OCI-LY3 (cell line): ENCODE data around the gene ADGRE1.

Experiments used
- EZH2phosphoT487 ChIP-seq: fragments of 200-600 bp; shearing (Covaris generic); IDR thresholded peaks from 2 replicates; pipeline ENCODE4 v1.6.1; 2018; ENCODE audit warnings: antibody characterized with exemption, mixed run types, low read depth
- TF ChIP-seq, protein P1 (sequence below): fragments of 200-600, 300-600 bp; sonication (generic); IDR thresholded peaks from 2 replicates; pipeline ENCODE4 v1.5.1; 2014; ENCODE audit warnings: antibody characterized with exemption, low read length, low read depth

- TF ChIP-seq, protein P1, sequence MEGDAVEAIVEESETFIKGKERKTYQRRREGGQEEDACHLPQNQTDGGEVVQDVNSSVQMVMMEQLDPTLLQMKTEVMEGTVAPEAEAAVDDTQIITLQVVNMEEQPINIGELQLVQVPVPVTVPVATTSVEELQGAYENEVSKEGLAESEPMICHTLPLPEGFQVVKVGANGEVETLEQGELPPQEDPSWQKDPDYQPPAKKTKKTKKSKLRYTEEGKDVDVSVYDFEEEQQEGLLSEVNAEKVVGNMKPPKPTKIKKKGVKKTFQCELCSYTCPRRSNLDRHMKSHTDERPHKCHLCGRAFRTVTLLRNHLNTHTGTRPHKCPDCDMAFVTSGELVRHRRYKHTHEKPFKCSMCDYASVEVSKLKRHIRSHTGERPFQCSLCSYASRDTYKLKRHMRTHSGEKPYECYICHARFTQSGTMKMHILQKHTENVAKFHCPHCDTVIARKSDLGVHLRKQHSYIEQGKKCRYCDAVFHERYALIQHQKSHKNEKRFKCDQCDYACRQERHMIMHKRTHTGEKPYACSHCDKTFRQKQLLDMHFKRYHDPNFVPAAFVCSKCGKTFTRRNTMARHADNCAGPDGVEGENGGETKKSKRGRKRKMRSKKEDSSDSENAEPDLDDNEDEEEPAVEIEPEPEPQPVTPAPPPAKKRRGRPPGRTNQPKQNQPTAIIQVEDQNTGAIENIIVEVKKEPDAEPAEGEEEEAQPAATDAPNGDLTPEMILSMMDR = no peak
- TF ChIP-seq EZH2phosphoT487 = no peak
Observed at GRCh38 chr19:6838062-6838655, 49.2 kb upstream of the ADGRE1 start.
